A673 (cell line): ENCODE data around the gene FGF1.

Experiments used
- CTCF ChIP-seq: fragments of 300-800, 200-600 bp; sonication (generic); conservative IDR thresholded peaks from 2 replicates; pipeline ENCODE4 v1.5.1; 2017; ENCODE audit warnings: low read depth, mild to moderate bottlenecking, antibody characterized with exemption, low read length, moderate library complexity, mixed read lengths
- EZH2 ChIP-seq: fragments of 200-600 bp; sonication (generic); IDR thresholded peaks from 2 replicates; pipeline ENCODE4 v1.6.1; 2017; ENCODE audit warnings: borderline replicate concordance, low read depth, mild to moderate bottlenecking, mixed read lengths, antibody characterized with exemption, low read length; ENCODE audit not compliant: poor library complexity, severe bottlenecking

DNA sequence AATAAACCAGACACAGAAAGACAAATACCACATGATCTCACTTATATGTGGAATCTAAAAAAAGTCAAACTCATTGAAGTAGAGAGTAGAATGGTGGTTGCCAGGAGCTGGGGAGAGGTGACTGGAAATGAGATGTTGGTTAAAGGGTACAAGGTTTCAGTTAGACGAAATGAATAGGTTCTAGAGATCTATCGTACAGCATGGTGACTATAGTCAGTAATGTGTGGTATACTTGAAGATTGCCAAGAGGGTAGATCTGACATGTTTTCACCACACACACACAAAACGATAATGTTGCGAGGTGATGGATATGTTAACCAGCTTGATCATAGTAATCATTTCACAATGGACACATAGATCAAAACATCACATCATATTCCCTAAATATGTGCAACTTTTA is 46.4 kb downstream of the FGF1 start:
- TF ChIP-seq CTCF (no peak), EZH2 (no peak)
